Activated naive CD4-positive, alpha-beta T cell (primary cell): ENCODE results near the gene DLGAP1.

ENCODE experiments used
- DNase-seq, 4 experiments: peaks; one replicate each; lab custom pipeline; 2025; lab: John Stamatoyannopoulos, UW

The DLGAP1 gene

DNA sequence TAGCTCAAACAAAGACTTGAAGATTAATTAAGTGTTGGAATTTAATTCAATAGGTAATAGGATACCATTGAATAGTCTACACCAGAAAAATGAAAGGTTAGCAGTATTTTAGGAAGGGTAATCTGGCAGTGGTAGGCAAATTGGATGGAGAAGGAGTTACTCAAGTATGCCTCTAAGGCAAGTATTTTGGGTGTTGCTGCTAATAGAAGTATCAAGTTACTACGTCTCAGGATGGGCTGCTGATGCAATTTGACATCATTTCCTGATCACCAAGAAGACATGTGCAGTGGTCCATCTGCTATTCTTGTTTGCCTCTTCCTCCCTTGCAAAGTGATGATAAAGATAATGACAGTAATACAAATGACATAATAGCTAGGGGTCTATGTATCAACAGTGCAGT lies 519.8 kb downstream of the DLGAP1 start:
- no peak for DNase-seq

DNA sequence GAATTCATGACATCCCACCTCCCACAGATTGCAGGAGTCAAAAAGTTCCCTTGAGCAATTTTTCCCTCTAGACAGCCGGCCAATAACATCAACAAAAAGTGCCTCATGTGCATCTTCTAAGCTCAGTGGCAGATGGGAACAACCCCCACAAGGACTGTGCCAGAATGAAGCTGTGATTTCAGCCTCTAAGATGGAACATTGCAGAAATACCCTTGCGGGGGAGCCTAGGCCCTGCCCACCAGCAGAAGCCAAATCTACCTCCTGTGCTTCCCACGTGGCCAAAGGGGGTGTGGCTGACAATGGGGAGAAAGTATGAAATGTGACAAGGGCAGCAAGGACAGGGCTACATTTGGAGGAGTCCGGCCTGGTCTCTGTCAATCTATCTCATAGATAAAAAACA lies 522.8 kb downstream of the DLGAP1 start:
- DNase-seq, result no peak

DNA sequence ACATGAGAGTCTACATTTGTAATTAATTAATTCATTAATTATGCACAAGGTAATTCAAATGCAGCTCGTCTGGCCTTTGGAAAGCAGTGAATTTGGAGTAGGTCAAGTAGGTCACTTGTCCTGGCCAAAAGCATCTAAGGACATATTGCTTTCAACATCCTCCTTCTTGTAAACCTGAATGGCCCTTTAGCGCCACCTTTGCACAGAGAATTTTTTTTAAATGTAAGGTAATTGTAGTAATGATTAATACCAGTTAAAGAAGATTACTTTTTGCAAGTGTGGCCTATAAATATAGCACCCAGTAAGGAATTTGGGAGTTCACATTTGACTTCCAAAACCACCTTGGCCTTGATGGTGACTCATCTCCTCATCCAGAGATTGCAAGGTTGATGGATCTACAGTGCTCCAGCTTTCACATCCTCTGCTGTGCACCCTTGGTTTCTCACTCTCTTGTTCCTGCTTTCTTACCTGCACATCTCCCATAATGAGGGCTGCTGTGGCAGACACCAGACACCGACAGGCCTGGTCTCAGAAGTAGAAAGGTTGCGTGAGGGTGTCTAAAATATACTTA lies 523.5 kb downstream of the DLGAP1 start:
- DNase-seq, result no peak

- no peak for DNase-seq
Measured at GRCh38 chr18:3931013-3931315, 524.1 kb downstream of the DLGAP1 start.

DNA sequence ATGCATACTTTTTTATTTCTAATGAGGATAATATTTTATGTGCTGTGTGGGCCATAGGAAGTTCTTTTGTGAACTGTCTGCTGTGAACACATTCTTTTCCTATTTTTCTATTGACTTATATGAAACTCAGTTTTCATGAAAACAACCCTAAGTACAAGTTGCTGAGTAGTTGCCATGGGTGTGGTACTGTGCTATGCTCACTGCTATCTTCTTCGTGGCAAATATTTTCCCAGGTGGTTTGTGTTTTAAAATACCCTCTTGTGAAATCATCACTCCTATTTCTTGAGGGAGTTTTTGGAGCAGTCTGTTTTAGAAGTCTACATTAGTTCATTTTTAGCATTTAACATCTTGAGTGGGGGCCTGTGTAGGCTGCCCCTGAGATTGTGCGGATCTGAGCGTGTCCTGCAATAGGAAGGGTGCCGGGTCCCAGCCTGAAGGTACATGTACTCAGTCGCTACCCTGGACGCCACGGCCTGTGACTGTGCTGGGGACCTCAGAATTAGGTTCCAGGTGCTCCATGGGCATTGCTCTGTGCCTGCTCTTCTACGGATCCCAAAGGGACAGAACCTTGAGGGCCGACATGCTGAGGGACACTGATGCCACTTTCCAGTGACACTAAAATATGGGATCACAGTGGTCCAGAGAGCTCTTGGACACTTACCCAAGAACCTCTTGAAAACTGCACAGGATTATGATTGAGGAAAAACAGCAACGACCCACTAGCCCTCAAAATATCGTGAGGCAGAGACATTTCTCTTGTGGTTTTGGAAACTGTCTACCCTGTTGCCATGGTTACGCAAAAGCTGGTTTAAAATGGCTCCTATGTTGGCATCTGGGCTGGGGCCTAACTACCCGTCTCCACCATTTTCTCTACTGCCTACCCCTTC lies 524.7 kb downstream of the DLGAP1 start:
- DNase-seq, result no peak

GRCh38 chr18:3924455-3924854 lies 530.7 kb downstream of the DLGAP1 start:
- DNase-seq, result no peak

- no peak for DNase-seq
Measured at GRCh38 chr18:3923750-3924149, 531.4 kb downstream of the DLGAP1 start.

GRCh38 chr18:3921826-3922225 lies 533.3 kb downstream of the DLGAP1 start:
- no peak for DNase-seq

DNA sequence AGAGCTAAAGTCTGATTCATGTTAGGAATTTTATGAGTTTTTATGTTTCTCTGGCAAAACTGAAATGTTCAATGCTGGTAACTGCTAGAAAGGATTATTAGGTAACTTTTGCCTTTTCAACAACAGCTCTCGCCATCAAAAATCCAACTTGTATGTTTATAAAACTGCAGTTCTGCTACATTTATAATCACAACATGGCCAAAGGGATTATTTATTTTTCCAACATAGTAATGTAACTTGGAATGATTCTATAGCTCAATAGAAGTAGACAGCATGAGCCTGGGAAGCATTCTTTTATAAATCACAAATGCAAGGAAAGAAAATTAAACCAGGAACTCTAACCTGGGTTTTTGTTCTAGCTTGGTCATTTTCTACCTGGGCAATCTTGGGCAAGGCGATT lies 534.3 kb downstream of the DLGAP1 start:
- no peak for DNase-seq

DNA sequence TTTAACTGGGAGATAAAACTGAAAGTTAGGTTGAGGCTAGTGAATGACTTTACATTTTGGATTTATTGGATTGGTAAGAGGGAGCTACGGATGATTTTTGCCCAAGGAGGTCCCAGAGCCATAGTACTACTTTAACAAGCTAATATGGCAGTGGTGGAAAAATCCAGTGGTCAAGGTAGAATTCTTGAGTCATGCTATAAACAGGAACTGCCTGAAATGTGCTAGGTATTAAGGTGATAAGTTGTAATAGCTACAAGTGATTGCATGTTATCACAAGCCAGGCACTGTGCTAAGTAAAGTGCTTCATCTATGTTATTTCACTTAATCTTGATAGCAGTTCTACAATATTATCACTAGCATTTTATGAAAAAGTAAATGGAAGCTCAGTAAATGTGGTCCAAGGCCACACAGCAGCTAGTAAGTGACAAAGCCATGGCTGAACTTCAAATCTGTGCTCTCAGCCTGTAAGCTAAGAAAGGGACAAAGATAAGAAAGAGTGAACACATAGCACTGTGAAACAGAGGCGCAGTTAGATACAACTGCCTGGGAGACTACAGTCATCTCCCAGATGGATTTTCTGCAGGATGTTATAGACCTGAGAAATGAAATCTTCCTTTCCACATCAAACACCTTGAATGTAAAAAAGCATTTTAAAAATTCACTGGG lies 535.6 kb downstream of the DLGAP1 start:
- DNase-seq, result no peak

DNA sequence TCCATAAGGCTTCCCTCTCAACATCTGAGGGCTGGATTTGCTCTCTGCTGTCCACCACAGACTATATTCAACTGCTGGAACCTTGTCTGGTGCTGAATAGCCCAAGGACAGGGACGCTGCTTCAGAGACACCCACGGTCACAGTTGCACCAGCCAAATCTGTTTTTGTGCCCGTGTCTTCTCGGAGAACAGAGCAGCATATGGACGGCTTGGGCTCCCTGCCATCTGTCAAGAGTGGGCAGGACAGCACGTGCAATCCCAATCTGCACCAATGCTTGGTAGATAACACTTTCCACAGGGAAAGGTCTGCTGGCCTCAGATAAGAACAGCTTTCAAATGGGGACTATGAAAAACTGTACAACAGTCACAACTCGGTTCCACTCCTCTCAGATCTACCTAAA lies 539.0 kb downstream of the DLGAP1 start:
- no peak for DNase-seq

- DNase-seq, result no peak
Measured at GRCh38 chr18:3914833-3915610, 540.1 kb downstream of the DLGAP1 start.

GRCh38 chr18:3914109-3914508 lies 541.0 kb downstream of the DLGAP1 start:
- no peak for DNase-seq

DNA sequence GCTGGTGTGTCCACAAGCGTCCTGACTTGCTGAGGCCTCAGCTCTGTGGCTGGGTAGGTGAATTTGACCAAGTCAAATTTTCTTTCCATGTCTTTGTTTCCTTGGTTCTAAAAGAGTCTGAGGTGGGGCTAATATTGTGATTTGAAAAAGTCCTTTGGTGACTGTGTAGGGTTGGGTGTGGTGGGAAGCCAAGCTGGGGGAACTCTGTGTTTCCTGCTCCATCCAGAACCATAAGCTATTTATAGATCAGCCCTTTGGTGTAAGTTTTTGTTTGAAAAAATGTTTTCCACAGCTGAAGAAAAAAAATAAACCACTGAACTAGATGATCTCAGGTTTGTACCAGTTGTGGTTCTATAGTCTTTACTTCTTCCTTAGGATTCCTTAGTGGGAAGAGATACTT lies 542.4 kb downstream of the DLGAP1 start:
- no peak for DNase-seq

- DNase-seq, result no peak
Measured at GRCh38 chr18:3911413-3911812, 543.7 kb downstream of the DLGAP1 start.

DNA sequence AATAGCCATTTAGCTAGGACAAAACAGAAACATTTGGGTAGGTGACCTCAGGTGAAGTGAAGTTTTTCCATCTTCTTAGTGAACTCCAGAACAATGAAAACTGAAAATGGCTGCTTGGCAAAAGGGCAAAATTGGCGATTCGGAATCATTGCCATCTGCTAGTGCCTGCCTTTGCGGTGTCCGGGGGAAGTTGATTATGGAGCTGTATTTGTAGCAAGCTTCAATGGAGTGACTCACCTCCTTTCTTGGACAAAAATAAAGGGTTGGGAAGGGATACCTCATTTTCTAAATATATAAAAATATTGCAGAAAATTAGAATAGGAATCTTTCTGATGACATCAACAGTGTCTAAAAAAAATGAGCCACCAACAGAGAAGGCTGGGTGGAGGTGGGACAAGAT lies 544.6 kb downstream of the DLGAP1 start:
- no peak for DNase-seq

DNA sequence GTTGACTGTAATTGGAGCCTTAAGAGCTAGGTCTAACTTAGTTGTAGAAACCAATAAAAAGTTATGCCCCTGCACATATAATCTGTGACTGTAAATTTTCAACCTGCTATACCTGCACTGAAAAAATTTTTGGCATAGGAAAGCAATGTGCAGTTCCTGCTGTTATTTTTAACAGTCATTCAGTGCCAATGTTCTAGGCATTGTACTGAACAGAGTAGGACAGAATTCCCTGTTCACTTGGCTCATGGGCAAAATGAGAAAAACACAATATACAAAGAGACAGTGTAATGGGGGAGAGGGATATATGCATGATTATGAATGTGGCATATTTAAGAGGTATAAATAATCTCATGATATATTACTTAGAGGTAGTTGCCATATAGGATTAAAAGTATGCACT lies 547.2 kb downstream of the DLGAP1 start:
- DNase-seq, result no peak

DNA sequence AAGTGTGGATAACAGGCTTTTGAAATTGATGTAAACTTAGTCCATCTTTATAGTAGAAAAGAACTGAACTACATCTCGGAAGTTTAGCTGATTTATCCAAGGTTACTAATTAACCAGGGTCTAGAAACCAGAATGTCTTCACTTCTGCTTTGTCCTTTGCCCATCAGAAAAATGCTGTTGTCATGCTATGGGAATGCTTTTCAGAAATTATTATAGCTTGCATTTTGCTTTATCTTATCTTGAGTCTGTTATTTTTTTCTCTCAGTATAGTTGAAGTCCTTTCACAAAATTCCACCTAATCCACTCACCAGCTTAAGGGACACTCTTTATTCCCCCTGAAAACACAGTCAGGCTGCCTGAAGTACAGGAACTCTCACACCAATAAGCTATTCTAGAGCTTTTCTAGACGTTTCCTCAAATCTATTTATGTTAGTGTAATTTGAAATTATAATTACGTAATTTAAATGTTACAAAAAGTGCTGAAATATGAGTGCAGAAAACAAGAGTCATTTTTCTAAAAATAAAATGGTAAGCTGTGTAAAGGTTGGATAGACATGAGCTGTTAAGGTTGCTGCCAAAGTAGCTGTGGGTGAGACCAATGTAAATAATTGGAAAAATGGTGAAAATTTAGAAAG lies 548.9 kb downstream of the DLGAP1 start:
- DNase-seq, result no peak

DNA sequence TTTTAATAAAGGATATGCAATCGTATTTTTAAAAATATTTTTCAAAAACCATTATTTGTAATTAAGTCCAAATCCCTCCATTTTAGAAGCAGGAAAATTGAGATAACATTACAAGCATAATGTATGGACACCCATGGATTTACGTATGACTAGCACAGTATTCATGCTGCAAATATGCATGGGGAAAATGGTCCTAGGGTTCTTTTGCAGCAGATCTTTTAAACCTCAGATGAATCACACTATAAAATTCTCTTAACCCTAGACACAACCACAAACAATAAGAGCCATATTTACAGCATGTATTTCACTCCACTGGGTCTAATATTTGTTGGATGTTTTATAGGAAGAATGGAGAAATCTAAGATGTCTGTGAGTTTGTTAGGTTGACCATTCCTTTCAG lies 551.8 kb downstream of the DLGAP1 start:
- no peak for DNase-seq

- no peak for DNase-seq
Measured at GRCh38 chr18:3902676-3903075, 552.4 kb downstream of the DLGAP1 start.

- DNase-seq, result no peak
Measured at GRCh38 chr18:3901811-3902210, 553.3 kb downstream of the DLGAP1 start.

DNA sequence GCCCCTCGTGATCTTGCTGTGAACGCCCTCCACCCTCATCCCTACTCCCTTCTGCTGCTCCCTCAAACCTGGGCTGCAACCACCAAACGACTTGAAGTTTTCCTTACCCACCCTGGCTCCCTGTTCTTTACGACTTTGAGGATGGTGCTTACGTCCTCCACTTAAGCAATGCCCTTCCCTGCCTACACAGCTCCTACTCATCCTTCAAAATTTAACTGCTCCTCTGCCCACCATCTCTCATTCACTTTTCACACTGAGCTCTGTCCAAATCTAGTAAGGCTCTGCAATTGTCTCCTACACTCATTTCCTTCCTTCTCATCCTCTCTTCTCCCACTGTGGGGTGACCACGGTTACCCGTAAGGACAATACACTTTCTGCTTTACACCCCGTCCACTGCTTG lies 554.1 kb downstream of the DLGAP1 start:
- no peak for DNase-seq
